Measurements from ENCODE around the gene LRRC42.

DNA sequence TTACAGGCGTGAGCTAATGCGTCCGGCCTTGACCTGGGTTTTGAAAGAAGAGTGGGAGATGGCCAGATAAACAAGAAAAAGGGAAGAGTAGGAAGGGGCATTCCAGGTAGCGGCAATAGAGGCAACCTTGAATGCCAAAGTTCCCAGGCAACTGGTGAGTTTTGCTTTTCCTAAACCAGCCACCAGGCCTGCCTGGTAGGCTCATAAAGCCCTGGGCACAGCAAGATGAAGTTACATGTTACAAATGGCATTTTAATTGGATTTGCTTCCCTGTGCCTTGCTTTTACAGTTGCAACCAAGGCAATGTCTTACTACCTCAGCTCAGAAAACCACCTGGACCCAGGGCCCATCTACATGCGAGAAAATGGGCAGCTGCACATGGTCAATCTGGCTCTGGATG lies 5.5 kb downstream of the LRRC42 start:
- TF ChIP-seq, protein P1, sequence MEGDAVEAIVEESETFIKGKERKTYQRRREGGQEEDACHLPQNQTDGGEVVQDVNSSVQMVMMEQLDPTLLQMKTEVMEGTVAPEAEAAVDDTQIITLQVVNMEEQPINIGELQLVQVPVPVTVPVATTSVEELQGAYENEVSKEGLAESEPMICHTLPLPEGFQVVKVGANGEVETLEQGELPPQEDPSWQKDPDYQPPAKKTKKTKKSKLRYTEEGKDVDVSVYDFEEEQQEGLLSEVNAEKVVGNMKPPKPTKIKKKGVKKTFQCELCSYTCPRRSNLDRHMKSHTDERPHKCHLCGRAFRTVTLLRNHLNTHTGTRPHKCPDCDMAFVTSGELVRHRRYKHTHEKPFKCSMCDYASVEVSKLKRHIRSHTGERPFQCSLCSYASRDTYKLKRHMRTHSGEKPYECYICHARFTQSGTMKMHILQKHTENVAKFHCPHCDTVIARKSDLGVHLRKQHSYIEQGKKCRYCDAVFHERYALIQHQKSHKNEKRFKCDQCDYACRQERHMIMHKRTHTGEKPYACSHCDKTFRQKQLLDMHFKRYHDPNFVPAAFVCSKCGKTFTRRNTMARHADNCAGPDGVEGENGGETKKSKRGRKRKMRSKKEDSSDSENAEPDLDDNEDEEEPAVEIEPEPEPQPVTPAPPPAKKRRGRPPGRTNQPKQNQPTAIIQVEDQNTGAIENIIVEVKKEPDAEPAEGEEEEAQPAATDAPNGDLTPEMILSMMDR (IDR thresholded peaks at IDR 0.05), result no peak
- no peak for TF ChIP-seq POLR2A (IDR thresholded peaks at IDR 0.05)
